ENCODE data around the gene CHD9.

DNA sequence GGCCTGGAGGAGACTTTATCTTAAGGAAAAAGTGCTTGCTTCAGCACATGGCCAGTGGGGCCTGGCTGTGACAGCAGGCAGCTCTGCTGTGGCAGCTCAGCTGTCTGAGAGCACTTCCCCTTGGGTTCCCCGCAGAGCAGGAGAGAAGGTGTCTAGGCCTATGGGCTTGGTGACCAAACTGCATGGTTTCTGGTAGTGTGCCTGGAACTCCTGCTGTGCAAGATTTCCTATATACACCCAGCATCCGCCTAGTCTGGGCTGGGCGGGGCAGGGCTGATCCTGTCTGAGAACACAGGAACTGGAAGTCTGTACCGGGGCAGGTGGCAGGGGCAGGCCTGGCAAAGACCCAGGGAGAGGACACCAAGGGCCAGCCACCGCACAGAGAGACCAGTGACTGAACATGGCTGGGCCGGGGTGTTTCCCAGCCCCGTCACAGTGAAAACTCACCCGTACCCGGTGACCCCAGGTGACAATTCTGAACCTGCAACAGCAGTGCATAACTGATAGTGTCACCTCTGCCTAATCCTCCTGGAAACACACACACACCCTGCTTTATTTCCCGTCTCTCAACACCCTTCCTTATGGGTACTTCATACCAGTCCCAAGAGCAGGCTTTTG lies 39.3 kb downstream of the CHD9 start:
- TF ChIP-seq CTCF (IDR thresholded peaks at IDR 0.05) = no peak
- TF ChIP-seq POLR2A (IDR thresholded peaks at IDR 0.05) = no peak
- no peak for TF ChIP-seq EP300 (IDR thresholded peaks at IDR 0.05)
